Neural progenitor cell (in vitro differentiated cells): ENCODE data around the gene CHRNA4.

ENCODE experiments used
- CTCF ChIP-seq: fragments of 200-600 bp; sonication (generic); IDR thresholded peaks from 2 replicates; pipeline ENCODE4 v1.5.1; 2017; ENCODE audit warnings: antibody characterized with exemption, mild to moderate bottlenecking
- EZH2 ChIP-seq: fragments of 200-600 bp; sonication (generic); IDR thresholded peaks from 2 replicates; pipeline ENCODE4 v1.6.1; 2017; ENCODE audit warnings: antibody characterized with exemption, mild to moderate bottlenecking, moderate library complexity
- EZH2phosphoT487 ChIP-seq: fragments of 200-600 bp; sonication (generic); IDR thresholded peaks from 2 replicates; pipeline ENCODE4 v1.6.1; 2017; ENCODE audit warnings: antibody characterized with exemption

- no peak for TF ChIP-seq CTCF
- no peak for TF ChIP-seq EZH2
- no peak for TF ChIP-seq EZH2phosphoT487
Measured at GRCh38 chr20:63369024-63369530, 7.9 kb upstream of the CHRNA4 start.
